ENCODE data around the gene TBC1D2B.

Gene TBC1D2B

GRCh38 chr15:78018445-78018844 lies 59.1 kb downstream of the TBC1D2B start:
- TF ChIP-seq CTCF (IDR thresholded peaks at IDR 0.05; ENCODE audit: borderline replicate concordance, insufficient read depth, low read depth, low read length): no peak
- no peak overlapping the region for H3K4me3 ChIP-seq (ENCODE audit: low read depth, low read length)

- no peak for TF ChIP-seq CTCF (IDR thresholded peaks at IDR 0.05; ENCODE audit: borderline replicate concordance, insufficient read depth, low read depth, low read length)
- no peak overlapping the region for H3K4me3 ChIP-seq (ENCODE audit: low read depth, low read length)
Observed at GRCh38 chr15:78016860-78017259, 60.7 kb downstream of the TBC1D2B start.

GRCh38 chr15:78012643-78013077 lies 64.9 kb downstream of the TBC1D2B start:
- H3K4me3 ChIP-seq (ENCODE audit: low read depth, low read length): no peak overlapping the region

GRCh38 chr15:78010067-78010466 lies 67.4 kb downstream of the TBC1D2B start:
- no peak for TF ChIP-seq CTCF (IDR thresholded peaks at IDR 0.05; ENCODE audit: borderline replicate concordance, insufficient read depth, low read depth, low read length)
- no peak overlapping the region for H3K4me3 ChIP-seq (ENCODE audit: low read depth, low read length)

More at GRCh38 chr15:78012643-78013077, 64.9 kb downstream of the TBC1D2B start:
- no peak for TF ChIP-seq CTCF (IDR thresholded peaks at IDR 0.05; ENCODE audit: borderline replicate concordance, insufficient read depth, low read depth, low read length)

GRCh38 chr15:78007964-78008886 lies 69.3 kb downstream of the TBC1D2B start:
- no peak overlapping the region for H3K4me3 ChIP-seq (ENCODE audit: low read depth, low read length)
- no peak for TF ChIP-seq CTCF (IDR thresholded peaks at IDR 0.05; ENCODE audit: borderline replicate concordance, insufficient read depth, low read depth, low read length)

GRCh38 chr15:78007211-78007931 lies 70.1 kb downstream of the TBC1D2B start:
- no peak for TF ChIP-seq CTCF (IDR thresholded peaks at IDR 0.05; ENCODE audit: borderline replicate concordance, insufficient read depth, low read depth, low read length)
- no peak overlapping the region for H3K4me3 ChIP-seq (ENCODE audit: low read depth, low read length)
